HEK293T (cell line): Measurements from ENCODE around the gene UCP3.

Source experiments
- CTCF ChIA-PET: fragments of 350-600 bp; formaldehyde crosslinking; extraction: SDS; loops from one replicate; lab custom pipeline; 2021; ENCODE audit warnings: antibody characterized with exemption, inconsistent platforms; lab: Yijun Ruan, JAX
- POLR2A ChIA-PET: fragments of 350-600 bp; formaldehyde crosslinking; extraction: SDS; loops from one replicate; lab custom pipeline; 2020; ENCODE audit warnings: antibody characterized with exemption, inconsistent platforms; lab: Yijun Ruan, JAX
- DNase-seq: peaks from one replicate; pipeline ENCODE4 v3.0.0; 2012; ENCODE audit warnings: mixed read lengths; ENCODE audit errors: extremely low spot score
- ARNT ChIP-seq: fragments of 450-650 bp; IDR thresholded peaks from 2 replicates; pipeline ENCODE4 v1.6.1; 2017; ENCODE audit warnings: mild to moderate bottlenecking
- BHLHE40 ChIP-seq: fragments of 450-650 bp; IDR thresholded peaks from 2 replicates; pipeline ENCODE4 v1.6.1; 2016; ENCODE audit warnings: mild to moderate bottlenecking, moderate library complexity, borderline replicate concordance
- CTBP1 ChIP-seq: fragments of 450-650 bp; IDR thresholded peaks from 2 replicates; pipeline ENCODE4 v1.6.1; 2016; ENCODE audit warnings: borderline replicate concordance
- ELF4 ChIP-seq: fragments of 450-650 bp; IDR thresholded peaks from 2 replicates; pipeline ENCODE4 v1.6.1; 2017; ENCODE audit warnings: antibody characterized with exemption
- FOXA1 ChIP-seq: fragments of 450-650 bp; IDR thresholded peaks from 2 replicates; pipeline ENCODE4 v1.6.1; 2016; ENCODE audit warnings: mild to moderate bottlenecking
- FOXK2 ChIP-seq: fragments of 450-650 bp; IDR thresholded peaks from 2 replicates; pipeline ENCODE4 v1.6.1; 2016; ENCODE audit warnings: mild to moderate bottlenecking
- FOXM1 ChIP-seq: fragments of 450-650 bp; IDR thresholded peaks from 2 replicates; pipeline ENCODE4 v1.6.1; 2017; ENCODE audit warnings: mild to moderate bottlenecking, borderline replicate concordance
- HDGF ChIP-seq: fragments of 450-650 bp; IDR thresholded peaks from 2 replicates; pipeline ENCODE4 v1.6.1; 2017; ENCODE audit warnings: antibody characterized with exemption, borderline replicate concordance
- L3MBTL2 ChIP-seq: fragments of 450-650 bp; conservative IDR thresholded peaks from 2 replicates; pipeline ENCODE4 v1.6.1; 2016; ENCODE audit warnings: mild to moderate bottlenecking
- LEF1 ChIP-seq: fragments of 450-650 bp; IDR thresholded peaks from 2 replicates; pipeline ENCODE4 v1.6.1; 2017; ENCODE audit warnings: mild to moderate bottlenecking, borderline replicate concordance
- NFRKB ChIP-seq: fragments of 450-650 bp; IDR thresholded peaks from 2 replicates; pipeline ENCODE4 v1.6.1; 2016; ENCODE audit warnings: mild to moderate bottlenecking, moderate library complexity
- PKNOX1 ChIP-seq: fragments of 450-650 bp; IDR thresholded peaks from 2 replicates; pipeline ENCODE4 v1.6.1; 2016
- SP1 ChIP-seq: fragments of 450-650 bp; IDR thresholded peaks from 2 replicates; pipeline ENCODE4 v1.6.1; 2017
- SUZ12 ChIP-seq: fragments of 450-650 bp; IDR thresholded peaks from 2 replicates; pipeline ENCODE4 v1.6.1; 2016; ENCODE audit warnings: mild to moderate bottlenecking
- TARDBP ChIP-seq: fragments of 450-650 bp; IDR thresholded peaks from 2 replicates; pipeline ENCODE4 v1.6.1; 2016
- ZNF384 ChIP-seq: fragments of 450-650 bp; IDR thresholded peaks from 2 replicates; pipeline ENCODE4 v1.6.1; 2016

The UCP3 gene

GRCh38 chr11:73957654-73958361 is 51.1 kb downstream of the UCP3 start:
- TF ChIP-seq FOXM1 = no peak
- no peak for TF ChIP-seq NFRKB
- TF ChIP-seq ARNT = no peak
- no peak for TF ChIP-seq CTBP1
- TF ChIP-seq LEF1 = no peak
- TF ChIP-seq HDGF = no peak
- no peak for DNase-seq
- CTCF ChIA-PET = no interaction called here
- POLR2A ChIA-PET = interaction anchor here (2.3 kb wide), 1 partner anchor 24 kb away, joined by 8 read pairs; the partner anchor contains the start of gene UCP2

- TF ChIP-seq FOXM1 = no peak
- no peak for TF ChIP-seq NFRKB
- no peak for TF ChIP-seq L3MBTL2
- TF ChIP-seq ZNF384 = no peak
- no peak for TF ChIP-seq CTBP1
- TF ChIP-seq LEF1 = no peak
- TF ChIP-seq SUZ12 = no peak
- TF ChIP-seq SP1 = no peak
- no peak for TF ChIP-seq FOXA1
- no peak for TF ChIP-seq FOXK2
- no peak for TF ChIP-seq TARDBP
- TF ChIP-seq BHLHE40 = no peak
- no peak for TF ChIP-seq ARNT
- TF ChIP-seq HDGF = no peak
- TF ChIP-seq PKNOX1 = no peak
- TF ChIP-seq ELF4 = no peak
- DNase-seq = no peak
- ChIA-PET POLR2A (interaction anchor here (2.3 kb wide), 1 partner anchor 25 kb away, joined by 8 read pairs; the partner anchor contains the start of gene UCP2), CTCF (no interaction called here)
Measured at GRCh38 chr11:73956876-73957653, 51.8 kb downstream of the UCP3 start.

- CTCF ChIA-PET = no interaction called here
- no peak for DNase-seq
- TF ChIP-seq SP1 = no peak
- TF ChIP-seq HDGF = no peak
- TF ChIP-seq FOXA1 = no peak
- no peak for TF ChIP-seq ELF4
- no peak for TF ChIP-seq NFRKB
- TF ChIP-seq PKNOX1 = no peak
- POLR2A ChIA-PET = no interaction called here
Measured at GRCh38 chr11:73951797-73952196, 57.1 kb downstream of the UCP3 start.

DNA sequence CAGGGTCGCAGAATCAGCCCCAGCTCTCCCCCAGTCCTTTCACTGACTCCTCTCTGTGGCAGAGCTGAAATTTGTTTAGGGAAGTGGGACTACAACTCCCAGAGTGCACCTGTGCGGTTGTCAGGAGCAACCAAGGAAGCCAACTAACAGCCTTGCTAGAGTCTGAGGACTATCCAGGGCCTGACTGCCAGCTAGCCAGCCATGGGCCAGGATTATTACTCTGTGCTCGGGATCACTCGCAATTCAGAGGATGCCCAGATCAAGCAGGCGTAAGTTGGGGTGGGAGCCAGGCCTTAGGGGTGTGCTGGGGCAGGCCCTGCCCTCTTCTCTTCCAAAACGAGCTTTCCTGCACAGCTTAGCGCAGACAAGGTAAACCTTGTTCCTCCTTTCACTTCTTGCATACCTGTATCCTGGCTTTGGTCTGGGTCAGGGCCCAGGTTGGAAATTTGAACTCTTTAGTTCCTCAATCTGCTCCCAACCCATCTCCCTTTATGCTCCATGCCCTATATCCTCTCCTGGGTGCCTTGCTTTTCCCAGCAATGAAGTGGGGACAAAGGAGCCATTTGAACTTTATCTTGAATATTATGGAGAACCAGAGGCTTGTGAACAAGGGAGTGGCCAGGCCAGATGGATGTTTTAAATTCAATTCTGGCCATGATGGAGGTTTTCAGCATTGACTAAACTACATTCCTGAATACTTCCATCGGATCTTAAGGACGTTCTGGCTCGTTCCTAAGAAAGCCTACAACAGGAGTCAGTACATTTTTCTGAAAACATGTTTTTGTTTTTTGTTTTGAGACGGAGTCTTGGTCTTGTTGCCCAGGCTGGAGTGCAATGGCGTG is 57.8 kb downstream of the UCP3 start, which contains the start of gene DNAJB13:
Gene DNAJB13, plus strand, starts transcription at position 158 of the 842 bp plus-strand sequence. Its CDS starts 44 bp downstream, at position 202.
- TF ChIP-seq HDGF (no peak), L3MBTL2 (no peak), FOXA1 (no peak), TARDBP (no peak), SP1 (no peak), ELF4 (no peak), ARNT (no peak), PKNOX1 (no peak), NFRKB (no peak), FOXK2 (no peak), ZNF384 (no peak), LEF1 (no peak), CTBP1 (no peak), BHLHE40 (no peak), SUZ12 (no peak), FOXM1 (no peak)
- ChIA-PET CTCF (interaction anchor here (0.6 kb wide), 1 partner anchor 29 kb away, joined by 3 read pairs; no protein-coding TSS in a partner anchor), POLR2A (no interaction called here)
- peak; percentile 78 for DNase-seq
